Ramos (cell line): ENCODE results near the gene FMNL2.

ENCODE experiments used
- in situ Hi-C: fragments of 300-500 bp; cut with MboI; formaldehyde crosslinking; loops from one replicate; pipeline ENCODE4 v1.14.3; 2022; ENCODE audit warnings: low sequenced_read_pairs; ENCODE audit not compliant: unreplicated experiment

FMNL2 gene

DNA sequence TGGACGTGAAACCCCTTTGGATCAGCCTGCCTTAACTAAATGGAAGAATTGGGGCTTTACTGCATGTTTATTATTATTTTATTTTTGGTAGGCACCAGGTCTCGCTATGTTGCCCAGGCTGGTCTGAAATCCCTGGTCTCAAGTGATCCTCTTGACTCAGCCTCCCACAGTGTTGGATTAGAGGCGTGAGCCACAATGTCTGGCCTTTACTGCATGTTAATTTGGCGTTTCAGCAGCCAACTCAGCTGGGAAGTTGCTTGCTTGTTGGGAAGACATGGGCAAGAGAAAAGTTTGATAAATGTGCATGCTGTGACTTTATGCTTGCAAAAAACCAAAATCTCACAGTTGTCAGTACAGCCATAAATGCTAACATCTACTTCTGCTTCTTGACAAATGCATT, 105.1 kb downstream of the FMNL2 start:
- in situ Hi-C loops = no loop called here

DNA sequence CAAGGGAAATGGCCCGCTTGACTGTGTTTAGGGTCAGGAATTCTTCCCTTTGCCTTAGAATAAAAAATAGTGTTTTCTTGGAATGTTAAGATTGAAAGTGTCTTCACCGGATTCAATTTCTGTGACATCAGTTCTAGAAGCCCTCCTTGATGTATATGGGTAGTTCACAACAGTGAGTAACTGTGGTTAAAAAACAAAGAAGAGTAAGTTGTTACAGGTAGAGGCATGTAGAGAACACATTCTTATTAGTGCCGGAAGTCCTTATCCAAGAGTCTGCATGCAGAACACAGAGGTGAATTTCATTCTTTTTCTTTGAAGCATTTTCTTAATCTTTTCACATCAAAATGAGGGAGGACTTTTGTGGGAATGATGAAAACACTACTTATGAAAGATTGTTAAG, 105.5 kb downstream of the FMNL2 start:
- in situ Hi-C loops = no loop called here

DNA sequence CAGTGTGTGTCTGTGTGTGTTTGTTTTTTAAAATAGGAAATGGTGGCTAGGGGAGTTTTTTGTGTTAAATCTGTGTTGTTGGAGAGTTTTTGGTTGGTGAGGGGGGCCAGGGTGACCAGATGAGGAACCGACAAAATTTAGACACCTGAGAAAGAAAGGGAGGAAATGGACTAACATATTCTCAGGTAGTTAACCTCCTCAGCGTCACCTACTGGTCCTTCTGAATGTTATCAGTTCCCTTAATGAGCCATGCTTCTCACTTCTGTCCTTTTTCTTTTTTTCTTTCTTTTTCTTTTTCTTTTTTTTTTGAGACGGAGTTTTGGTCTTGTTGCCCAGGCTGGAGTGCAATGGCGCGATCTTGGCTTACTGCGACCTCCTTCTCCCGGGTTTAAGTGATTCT, 107.0 kb downstream of the FMNL2 start:
- in situ Hi-C loops = no loop called here

DNA sequence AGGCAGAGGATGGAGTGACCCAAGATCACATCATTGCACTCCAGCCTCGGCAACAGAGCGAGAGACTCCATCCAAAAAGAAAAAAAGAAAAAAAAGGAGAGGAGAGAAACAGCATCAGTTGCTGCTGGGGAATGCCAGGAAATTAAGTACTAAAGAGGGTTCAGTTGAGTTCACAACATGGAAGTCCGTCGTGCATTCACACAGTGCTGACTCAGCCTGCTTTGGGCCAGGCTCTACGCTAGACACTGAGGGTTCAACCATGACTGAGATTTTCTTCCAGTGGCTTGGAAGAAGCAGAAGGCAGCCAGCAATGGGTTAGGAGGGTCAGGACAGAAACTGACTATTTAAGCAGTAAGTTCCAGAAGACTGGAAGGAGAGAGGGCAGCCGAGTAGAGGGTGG, 108.8 kb downstream of the FMNL2 start:
- in situ Hi-C loops = no loop called here

DNA sequence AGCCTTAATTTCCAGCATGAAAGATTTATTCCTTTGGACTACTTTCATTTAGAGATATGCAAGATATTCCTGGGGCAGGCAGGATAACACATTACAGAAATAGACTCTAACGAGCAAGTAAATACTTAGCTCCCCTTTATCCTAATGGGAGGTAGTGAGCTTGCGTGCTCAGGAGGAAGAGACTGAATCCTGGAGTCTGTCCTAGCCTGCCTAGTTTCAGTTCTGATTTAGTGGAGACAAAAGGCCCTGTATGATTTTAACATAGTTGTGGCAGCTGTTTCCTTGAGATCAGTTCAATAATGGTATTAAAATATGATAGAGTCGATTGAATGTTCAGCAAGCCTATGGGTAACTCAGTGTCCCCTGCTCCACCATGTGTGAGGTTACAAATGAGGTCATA, 109.5 kb downstream of the FMNL2 start:
- in situ Hi-C loops = no loop called here

DNA sequence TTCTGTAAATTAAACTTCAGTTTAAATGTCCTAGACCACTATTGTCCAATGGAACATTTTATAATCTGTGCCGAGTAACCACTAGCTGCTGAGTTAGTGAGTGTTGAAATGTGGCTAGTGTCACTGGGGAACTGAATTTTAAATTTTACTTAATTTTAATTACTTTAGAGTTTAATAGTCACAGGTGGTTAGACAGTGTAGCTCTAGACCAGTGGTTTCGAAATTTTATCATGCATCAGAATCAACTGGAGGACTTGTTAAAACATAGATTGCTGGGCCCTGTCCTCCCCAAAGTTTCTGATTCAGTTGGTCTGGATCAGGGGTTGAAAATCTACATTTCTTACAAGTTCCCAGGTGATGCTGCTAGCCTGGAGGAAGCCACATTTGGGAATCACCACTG, 110.4 kb downstream of the FMNL2 start:
- in situ Hi-C loops = no loop called here

DNA sequence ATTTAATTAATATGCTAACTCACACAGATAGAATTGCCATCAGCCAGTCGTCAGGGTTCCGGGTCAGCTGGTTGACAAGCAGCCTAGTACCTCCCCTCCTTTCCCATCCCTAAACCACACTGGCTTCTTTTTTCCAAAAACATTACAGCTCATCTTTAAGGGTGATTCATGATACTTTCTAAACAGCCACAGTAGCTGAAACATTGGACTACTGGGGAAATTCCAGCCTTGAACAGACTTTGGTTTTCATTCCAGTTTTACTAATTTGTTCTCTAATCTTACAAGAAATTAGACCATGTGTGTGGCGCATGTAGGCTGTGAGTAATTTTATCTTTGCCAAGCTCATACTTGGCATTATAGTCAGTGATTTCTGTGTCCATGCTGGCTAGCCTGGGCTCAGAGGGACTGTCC, 110.8 kb downstream of the FMNL2 start:
- in situ Hi-C loops = no loop called here

DNA sequence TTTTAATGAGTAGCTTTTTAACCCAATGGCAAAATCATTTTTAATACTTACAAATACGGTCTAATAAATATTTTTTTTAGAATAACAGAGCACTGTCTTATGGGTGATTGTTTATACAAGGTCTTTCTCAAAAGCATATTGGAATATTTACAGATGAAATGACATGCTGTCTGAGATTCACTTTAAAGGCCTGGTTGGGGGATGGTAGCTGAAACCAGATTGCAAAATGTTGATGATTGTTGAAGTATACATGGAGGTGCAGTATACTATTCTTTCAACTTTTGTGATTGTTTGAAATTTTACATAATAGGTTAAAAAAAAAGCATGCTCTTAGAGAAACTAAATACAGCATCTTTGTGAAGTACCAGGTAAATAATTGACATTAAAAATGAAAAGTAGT, 111.2 kb downstream of the FMNL2 start:
- in situ Hi-C loops = no loop called here

DNA sequence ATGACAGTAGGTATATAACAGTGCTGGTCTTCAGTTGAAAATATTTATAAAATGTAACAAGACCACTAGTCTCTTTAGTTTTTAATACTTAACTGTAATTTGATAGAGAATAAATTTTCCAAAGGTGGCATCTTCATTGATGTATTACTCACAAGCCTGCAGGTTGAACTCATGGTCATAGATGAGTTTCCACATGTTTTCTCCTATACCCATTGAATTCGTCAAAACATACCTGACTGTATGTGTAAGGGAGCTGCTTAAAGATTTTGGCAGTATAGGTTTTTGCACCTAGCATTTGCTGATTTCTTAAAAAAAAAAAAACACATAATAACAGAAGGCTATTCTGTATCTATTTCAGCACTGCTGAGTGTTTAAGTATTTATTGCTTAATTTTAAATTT, 112.9 kb downstream of the FMNL2 start:
- in situ Hi-C loops = no loop called here

DNA sequence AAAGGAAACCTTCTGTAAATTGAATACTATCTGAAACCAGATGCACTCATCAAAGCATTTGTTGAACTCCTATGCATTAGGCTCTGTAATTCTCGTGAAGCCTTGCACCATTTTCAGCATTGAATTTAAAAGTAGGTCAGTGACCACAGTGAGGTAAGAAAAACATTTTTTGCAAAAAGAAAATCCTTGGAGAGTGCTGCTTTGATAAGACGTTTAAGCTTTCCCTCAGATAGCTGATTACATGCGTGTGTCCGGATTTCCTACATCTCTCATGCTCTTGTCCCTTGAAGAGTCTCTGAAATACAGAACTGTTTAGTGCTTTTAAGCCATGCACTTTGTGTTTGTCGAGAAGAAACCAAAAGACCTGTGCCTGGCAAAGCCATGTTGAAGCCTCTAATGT, 113.6 kb downstream of the FMNL2 start:
- in situ Hi-C loops = no loop called here

DNA sequence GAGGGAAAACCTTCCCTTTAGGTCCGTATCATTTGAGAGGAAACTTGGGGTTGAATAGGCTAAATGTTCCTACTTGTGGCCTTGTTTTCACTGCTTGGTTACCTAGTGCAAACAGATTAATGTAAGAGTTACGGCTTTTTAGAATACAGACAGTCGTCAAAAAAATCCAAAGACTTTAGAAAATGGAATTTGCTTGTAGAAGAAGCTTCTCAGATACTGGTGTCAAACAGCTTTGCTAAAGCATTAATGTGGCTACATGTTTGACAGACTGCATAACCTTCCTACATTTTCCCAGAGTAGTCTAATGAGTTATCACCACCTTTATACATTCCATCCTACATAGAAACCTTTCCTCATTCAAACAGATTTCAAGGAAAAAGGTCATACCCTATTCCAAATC, 114.6 kb downstream of the FMNL2 start:
- in situ Hi-C loops = no loop called here

DNA sequence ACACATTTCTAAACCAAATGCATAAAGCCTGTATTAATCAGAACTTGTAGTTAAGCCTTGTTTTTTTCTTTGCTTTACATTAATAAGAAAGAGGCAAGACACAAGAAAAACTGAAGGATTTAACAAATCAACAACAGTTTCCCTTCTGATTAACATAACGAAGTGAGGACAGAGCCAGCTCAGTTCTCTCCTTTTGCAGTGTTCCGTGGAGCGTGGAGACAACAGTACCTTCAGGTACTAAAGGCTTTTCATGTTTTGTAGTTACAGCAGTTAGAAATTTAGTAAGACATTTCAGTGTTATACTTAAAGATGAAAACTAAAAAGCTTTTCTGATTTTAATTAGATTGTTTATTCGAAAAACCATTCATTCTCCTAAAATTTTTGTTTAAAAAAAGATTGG, 115.2 kb downstream of the FMNL2 start:
- in situ Hi-C loops = no loop called here

DNA sequence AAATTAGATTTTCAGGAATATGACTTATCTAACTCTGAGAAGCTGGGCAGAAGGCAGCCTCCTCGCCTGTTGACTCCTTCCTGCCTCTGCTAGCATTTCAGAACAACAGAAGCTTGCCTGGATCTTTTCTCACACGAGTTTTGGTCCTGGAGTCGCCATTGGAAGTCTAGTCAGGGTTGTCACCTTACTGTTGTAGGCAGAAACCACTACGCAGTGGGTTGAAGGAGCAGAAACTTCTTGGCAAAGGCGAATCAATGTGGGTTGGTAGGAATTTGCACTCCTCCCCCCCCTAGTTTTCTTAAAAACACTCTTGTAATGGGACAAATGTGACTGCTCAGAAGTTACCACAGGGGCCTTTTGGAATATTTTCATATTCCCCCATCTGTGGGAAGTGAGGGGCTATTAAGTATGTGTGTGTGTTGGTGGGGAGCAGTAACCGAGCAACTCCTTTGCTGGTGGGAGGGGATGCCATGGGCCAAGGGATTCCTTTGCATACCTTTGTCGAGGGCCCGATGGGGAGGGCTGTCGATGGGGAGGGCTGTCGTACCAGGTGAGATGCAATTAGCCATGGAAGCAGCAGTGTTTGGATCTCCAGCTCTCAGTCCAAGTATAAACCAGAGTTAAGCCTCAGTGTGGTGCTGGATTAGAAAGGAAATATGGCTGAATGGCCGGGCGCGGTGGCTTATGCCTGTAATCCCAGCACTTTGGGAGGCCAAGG, 117.4 kb downstream of the FMNL2 start:
- in situ Hi-C loops = no loop called here

DNA sequence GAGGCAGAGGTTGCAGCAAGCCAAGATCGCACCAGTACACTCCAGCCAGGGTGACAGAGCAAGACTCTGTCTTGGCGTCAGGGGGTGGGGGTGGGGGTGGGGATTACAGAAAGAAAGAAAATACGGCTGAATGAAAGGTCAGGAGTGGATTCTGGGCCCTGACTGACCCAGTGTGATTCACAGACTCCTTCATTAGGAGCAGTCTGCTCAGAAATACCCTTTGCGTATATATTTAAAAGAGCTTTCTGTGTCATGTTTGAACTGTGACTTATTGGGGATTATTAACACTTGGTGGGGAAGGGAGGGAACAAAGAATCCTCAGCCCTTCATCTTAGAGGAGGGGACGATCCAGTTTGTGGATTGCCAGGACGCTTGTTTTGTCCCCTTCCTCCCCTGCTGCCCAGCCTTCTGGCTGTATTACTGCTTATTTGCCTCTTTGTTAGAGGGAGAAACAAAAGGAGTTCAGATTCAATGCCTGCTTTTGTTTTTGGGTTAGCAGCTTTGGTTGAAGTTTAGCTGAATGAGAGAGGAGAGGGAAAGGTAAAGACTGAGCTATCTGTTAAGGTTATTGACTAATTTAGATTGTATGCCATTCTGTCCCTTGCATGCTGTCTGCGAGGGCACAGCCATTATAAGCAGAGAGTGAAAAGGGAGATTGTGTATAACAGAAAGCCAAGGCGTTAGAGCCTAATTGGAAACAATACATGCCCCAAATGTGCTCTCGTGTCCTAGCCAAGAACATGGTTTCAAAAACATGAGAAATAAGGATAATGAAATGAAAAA, 118.3 kb downstream of the FMNL2 start:
- in situ Hi-C loops = no loop called here

DNA sequence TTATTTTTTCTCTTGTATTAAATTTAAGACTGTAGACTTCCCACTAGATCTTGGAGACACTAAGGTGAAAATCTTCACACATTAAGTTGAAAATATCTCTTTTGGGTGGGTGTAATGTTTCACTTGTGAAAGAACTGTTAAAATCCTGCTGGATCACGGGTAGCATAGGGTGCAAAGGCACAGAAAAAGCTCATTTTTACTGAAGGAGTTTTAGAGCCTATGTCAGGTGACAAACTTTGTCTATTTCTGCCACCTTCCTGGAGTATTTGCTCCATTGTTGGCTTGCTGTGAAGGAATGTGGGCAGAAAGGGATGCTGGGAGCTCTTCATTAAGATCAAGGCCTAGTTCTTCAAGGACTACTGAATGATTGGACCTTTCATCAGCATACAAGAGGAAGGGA, 119.4 kb downstream of the FMNL2 start:
- in situ Hi-C loops = no loop called here

DNA sequence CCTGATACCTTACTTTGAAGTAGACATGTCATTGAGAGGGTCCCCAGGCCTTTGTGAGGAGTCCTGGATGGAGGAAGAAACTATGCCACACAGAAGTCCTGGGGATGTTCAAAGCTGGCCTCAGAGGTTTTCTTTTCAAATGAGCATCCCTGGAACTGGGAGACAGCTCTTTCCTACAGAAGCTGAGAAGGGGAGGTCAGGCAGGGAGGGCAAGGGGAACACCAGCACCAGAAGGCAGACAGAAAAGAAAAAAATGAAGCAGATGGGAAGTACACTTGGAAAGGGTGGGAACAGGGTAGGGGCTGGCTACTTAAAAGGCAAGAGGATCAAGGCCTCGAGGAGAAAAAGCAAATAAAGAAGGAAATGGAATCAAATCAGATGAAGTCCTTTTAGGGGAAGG, 120.0 kb downstream of the FMNL2 start:
- in situ Hi-C loops = no loop called here

DNA sequence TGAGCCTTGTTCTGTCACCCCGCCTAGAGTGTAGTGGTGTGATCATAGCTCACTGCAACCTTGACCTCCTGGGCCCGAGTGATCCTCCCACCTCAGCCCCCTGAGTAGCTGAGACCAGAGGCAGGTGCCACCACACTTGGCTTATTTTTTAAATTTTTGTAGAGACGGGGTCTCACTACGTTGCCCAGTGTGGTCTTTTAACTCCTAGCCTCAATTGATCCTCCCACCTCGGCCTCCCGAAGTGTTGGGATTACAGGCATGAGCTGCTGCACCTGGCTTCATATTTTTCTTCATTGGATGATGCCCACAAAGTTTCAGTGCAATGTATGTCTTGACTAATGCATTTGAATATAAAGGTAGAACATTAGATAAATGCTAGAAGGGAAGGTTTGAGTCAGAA, 120.8 kb downstream of the FMNL2 start:
- in situ Hi-C loops = no loop called here

DNA sequence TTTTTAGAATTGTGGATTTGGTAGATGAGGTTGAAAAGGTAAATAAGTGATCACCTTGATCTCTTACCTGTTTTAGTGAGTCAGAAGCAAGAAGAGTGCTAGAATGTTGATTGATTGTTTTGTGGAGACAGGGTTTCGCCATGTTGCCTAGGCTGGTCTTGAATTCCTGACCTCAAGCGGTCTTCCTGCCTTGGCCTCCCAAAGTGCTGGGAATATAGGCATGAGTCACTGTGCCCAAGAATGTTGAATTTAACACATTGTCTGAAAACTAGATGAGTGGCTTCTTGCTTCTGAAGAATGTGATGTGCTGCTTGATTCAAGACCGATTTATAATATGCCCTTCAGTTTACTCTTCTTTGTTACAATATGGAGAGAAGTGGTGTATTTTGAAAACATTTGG, 121.3 kb downstream of the FMNL2 start:
- in situ Hi-C loops = no loop called here

DNA sequence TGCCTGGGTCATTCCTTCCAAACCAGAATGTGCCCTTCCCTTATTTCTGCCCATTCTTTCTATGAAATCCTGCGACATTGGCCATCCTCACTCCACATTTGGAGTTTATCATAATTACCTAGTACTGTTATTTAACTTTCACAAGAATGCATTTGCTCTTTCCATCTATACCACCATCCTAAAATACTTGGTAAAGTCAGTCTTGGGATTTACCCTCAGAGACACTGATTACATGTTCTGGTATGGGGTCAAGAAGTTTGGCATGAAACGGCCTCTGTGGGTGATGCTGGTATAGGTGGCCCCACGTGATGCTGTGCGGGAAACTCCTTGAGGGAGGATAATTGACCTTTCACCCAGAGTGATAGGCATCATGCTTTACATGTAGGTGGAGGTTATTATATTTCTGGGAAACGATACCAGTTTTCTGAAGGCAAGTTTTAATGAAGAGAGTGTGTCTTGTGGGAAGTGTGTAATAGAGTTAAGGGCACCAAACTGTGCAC, 123.5 kb downstream of the FMNL2 start:
- in situ Hi-C loops = no loop called here

DNA sequence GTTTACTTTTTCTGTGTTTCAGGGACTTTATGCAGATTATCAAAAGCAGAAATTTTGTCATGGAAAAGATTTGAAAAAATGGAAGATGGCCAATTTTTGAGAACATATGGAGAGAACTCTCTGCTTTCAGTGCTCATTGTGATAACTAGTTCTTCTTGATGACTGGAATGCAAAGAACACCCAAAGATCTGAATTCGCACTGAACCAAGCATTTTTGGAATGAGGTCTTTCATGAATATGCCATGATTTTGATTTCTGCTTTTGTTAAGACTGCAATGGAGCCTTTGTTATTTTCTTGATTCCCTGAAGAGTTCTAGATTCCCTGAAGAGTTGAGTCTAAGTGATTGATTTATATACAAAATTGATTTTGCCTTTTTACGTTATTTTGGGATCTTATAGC, 124.1 kb downstream of the FMNL2 start:
- in situ Hi-C loops = no loop called here

DNA sequence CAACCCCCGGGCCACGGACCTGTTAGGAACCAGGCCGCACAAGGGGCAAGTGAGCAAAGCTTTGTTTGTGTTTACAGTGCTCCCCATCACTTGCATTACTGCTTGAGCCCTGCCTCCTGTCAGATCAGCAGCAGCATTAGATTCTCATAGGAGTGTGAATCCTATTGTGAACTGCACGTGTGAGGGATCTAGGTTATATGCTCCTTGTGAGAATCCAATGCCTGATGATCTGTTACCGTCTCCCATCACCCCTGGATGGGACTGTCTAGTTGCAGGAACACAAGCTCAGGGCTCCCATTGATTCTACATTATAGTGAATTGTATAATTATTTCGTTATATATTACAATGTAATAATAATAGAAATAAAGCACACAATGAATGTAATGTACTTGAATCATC, 125.6 kb downstream of the FMNL2 start:
- in situ Hi-C loops = no loop called here

DNA sequence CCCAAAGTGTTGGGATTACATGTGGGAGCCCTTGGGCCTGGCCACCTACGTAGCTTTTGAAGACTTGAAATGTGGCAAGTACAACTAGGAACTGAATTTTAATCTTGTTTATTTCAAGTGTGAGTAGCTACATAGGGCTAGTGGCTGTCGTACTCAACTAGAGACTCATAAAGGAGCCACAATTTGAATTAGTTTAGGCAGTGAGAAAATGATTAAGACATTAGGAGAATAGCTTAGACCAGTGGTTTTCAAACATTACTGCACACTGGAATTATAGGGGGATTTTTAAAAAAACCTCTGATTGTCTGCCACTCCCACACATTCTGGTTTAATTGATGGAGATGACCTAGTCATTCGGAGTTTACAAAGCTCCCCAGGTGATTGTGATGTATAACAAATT, 127.1 kb downstream of the FMNL2 start:
- in situ Hi-C loops = no loop called here
